ENCODE results near the gene SLC35F2. TPM values are rescaled to one million over a fixed set of nuclear protein-coding genes. Genes with fewer than 3 reads are reported as not detected.

SLC35F2 gene
- polyA plus RNA-seq, 1 of the 3 experiments (the other 2 are of a cell fraction): 12.4 TPM

DNA sequence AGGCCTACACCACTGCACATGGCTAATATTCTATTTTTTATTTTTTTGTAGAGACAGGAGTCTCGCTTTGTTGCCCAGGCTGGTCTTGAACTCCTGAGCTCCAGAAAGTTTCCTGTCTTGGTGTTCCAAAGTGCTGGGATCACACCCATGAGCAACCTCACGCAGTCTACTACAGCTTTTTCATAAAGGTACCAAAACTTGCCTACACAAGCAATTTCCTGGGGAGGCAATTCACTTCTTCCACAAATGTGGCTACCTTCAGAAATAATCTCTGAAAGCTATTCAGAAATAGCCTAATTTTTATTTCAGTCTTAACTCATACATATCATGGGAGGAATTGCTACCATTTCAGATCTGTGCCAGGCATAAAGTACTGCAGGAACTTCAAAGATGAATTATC, 11.4 kb downstream of the SLC35F2 start:
- H3K27me3 ChIP-seq (ENCODE audit: insufficient read depth): no peaks in the 10 kb centered on the region
- H3K79me2 ChIP-seq (ENCODE audit: insufficient read depth): peaks cover 21% of the 10 kb centered on the region; the same call in 1 of the 2 replicates
- no peak overlapping the region for H3K4me2 ChIP-seq
- H3K27ac ChIP-seq (ENCODE audit: low read depth in 2 of 2, low read length in 1 of 2): no peak overlapping the region
- no peak for DNase-seq
- no peaks in the 10 kb centered on the region for H3K9me3 ChIP-seq
- H2AFZ ChIP-seq (ENCODE audit: low read depth): no peak overlapping the region
- H3K4me1 ChIP-seq (ENCODE audit: control insufficient read depth in 1 of 2, insufficient read depth in 2 of 2, low read depth in 1 of 2, low read length in 1 of 2): peaks cover 0 to 7% of the 10 kb centered on the region in 2 experiments; a peak in 1 of 4 replicates
- H4K20me1 ChIP-seq (ENCODE audit: insufficient read depth): no peaks in the 10 kb centered on the region
- WGBS (ENCODE audit: low lambda C conversion rate): 100% methylated on average over 2 of the region's 2 CpGs
- POLR2A ChIA-PET: no interaction called here
- TF ChIP-seq USF2 (IDR thresholded peaks at IDR 0.05; ENCODE audit: borderline replicate concordance, low read depth, low read length): no peak
- TF ChIP-seq EZH2phosphoT487 (IDR thresholded peaks at IDR 0.05; ENCODE audit: borderline replicate concordance, low read depth): no peak
- TF ChIP-seq GABPA (IDR thresholded peaks at IDR 0.05; ENCODE audit: low read depth): no peak
- TF ChIP-seq REST (IDR thresholded peaks at IDR 0.05; ENCODE audit: low read depth, low read length): no peak
- no peak for TF ChIP-seq EP300 (IDR thresholded peaks at IDR 0.05; ENCODE audit: borderline replicate concordance in 1 of 2, low read depth in 1 of 2, low read length in 1 of 2)
- TF ChIP-seq SIN3A (IDR thresholded peaks at IDR 0.05; ENCODE audit: borderline replicate concordance, low read depth, low read length): no peak
- TF ChIP-seq RAD21 (IDR thresholded peaks at IDR 0.05; ENCODE audit: low read length): no peak
- no peak for TF ChIP-seq MEF2A (IDR thresholded peaks at IDR 0.05; ENCODE audit: borderline replicate concordance, low read depth)
- no peak for TF ChIP-seq RCOR1 (IDR thresholded peaks at IDR 0.05; ENCODE audit: low read length)
- TF ChIP-seq USF1 (IDR thresholded peaks at IDR 0.05; ENCODE audit: borderline replicate concordance, low read depth): no peak
- no peak for TF ChIP-seq TCF12 (IDR thresholded peaks at IDR 0.05)
- CTCF ChIA-PET: interaction anchor here (0.8 kb wide), 1 partner anchor 106 kb away, joined by 3 read pairs; no protein-coding TSS in a partner anchor
- no peaks in the 10 kb centered on the region for H3K36me3 ChIP-seq (replicated peaks in 1 of 2; ENCODE audit: control insufficient read depth in 1 of 2, insufficient read depth in 2 of 2, low read length in 1 of 2)
- no peak overlapping the region for H3K4me3 ChIP-seq (ENCODE audit: low read depth in 2 of 2, low read length in 1 of 2)
- peaks cover 3% of the 10 kb centered on the region for H3F3A ChIP-seq (replicated peaks; ENCODE audit: insufficient read depth)
- H3K9me2 ChIP-seq: no peaks in the 10 kb centered on the region
- H3K9ac ChIP-seq: no peak overlapping the region

- no peak for DNase-seq
- POLR2A ChIA-PET: no interaction called here
- CTCF ChIA-PET: no interaction called here
Observed at GRCh38 chr11:107844041-107844440, 14.5 kb downstream of the SLC35F2 start.

More at GRCh38 chr11:107844041-107844440, 14.5 kb downstream of the SLC35F2 start:
- WGBS (ENCODE audit: low lambda C conversion rate): 86% methylated on average over 7 of the region's 7 CpGs
- Histone ChIP-seq H3K79me2 (ENCODE audit: insufficient read depth) (peaks cover 25% of the 10 kb centered on the region; the same call in 1 of the 2 replicates), H3K4me1 (ENCODE audit: control insufficient read depth in 1 of 2, insufficient read depth in 2 of 2, low read depth in 1 of 2, low read length in 1 of 2) (peaks cover 0 to 31% of the 10 kb centered on the region in 2 experiments; a peak in 3 of 4 replicates), H3K9ac (no peak overlapping the region), H3K36me3 (replicated peaks in 1 of 2; ENCODE audit: control insufficient read depth in 1 of 2, insufficient read depth in 2 of 2, low read length in 1 of 2) (no peaks in the 10 kb centered on the region), H3K9me3 (no peaks in the 10 kb centered on the region), H4K20me1 (ENCODE audit: insufficient read depth) (0 out of 2 replicates have a peak, but pooled peaks cover 3% of the 10 kb centered on the region), H3K4me2 (no peak overlapping the region), H3K27me3 (ENCODE audit: insufficient read depth) (no peaks in the 10 kb centered on the region), H3K9me2 (no peaks in the 10 kb centered on the region), H2AFZ (ENCODE audit: low read depth) (no peak overlapping the region), H3K27ac (ENCODE audit: low read depth in 2 of 2, low read length in 1 of 2) (no peak overlapping the region), H3F3A (replicated peaks; ENCODE audit: insufficient read depth) (peaks cover 30% of the 10 kb centered on the region), H3K4me3 (ENCODE audit: low read depth in 2 of 2, low read length in 1 of 2) (no peak overlapping the region)
- TF ChIP-seq GABPA (IDR thresholded peaks at IDR 0.05; ENCODE audit: low read depth): no peak
